Measurements from ENCODE around the gene EQTN.

DNA sequence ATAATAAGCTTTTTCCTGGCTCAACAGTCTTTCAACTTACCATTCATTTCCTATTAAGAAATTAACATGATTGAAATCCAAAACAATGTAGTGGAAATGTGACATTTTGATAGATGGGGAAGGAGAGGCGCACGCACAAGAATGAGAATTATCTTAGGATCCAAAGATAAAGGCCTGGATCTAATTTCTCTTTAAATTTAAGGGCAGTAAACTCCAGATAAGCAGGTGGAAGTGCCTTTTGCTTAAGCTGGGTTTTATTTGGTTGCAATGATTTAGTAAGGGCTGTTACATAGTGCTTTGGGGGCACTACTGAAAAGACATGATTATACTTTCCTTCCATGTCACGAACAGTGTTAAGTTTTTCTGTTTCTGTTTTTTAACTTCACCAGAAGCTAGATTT lies 17.3 kb downstream of the EQTN start:
- TF ChIP-seq CTCF (IDR thresholded peaks at IDR 0.05), result no peak
- TF ChIP-seq POLR2A (IDR thresholded peaks at IDR 0.05), result no peak

Data from lower leg skin (tissue), 3 donors.